GM19099 (cell line): ENCODE measurements around the gene LRPPRC.

Experiments
- POLR2A ChIP-seq: IDR thresholded peaks from 3 replicates; pipeline ENCODE4 v1.6.1; 2011; ENCODE audit warnings: low read depth; ENCODE audit not compliant: insufficient read length; ENCODE audit errors: extremely low read depth

LRPPRC gene

GRCh38 chr2:43851011-43851980 lies 144.5 kb downstream of the LRPPRC start:
- TF ChIP-seq POLR2A: no peak

GRCh38 chr2:43848214-43848613 lies 147.6 kb downstream of the LRPPRC start:
- TF ChIP-seq POLR2A: no peak

DNA sequence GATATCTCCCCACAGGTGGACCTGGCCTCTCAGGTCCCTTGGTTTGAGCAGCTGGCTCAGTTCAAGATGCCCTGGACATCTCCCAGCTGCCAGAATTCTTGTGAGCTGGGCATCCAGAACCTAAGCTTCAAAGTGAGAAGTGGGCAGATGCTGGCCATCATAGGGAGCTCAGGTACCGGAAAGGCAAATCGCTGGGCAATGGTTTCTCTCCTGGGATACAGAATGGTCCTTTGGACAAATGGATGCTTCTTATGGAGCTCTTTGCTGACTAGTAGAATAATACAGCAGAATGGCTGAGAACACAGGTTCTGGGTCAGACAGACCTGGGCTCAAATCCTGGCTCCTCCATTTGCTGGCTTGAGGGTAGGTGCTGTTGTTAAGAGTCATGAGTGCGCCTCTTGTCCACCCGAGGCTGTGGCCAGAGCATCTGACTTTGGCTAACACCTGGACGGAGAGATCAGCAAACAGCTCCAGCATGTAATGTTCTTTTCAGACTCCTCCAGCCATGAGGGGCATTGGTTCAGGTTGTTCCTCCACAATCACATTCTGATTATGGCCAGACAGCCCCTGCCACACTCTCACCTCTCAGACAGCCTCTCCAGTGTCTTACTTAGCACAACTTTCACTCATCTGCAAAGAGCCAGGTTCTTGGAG lies 149.5 kb downstream of the LRPPRC start:
- no peak for TF ChIP-seq POLR2A

- no peak for TF ChIP-seq POLR2A
Measured at GRCh38 chr2:43845181-43845580, 150.6 kb downstream of the LRPPRC start.

DNA sequence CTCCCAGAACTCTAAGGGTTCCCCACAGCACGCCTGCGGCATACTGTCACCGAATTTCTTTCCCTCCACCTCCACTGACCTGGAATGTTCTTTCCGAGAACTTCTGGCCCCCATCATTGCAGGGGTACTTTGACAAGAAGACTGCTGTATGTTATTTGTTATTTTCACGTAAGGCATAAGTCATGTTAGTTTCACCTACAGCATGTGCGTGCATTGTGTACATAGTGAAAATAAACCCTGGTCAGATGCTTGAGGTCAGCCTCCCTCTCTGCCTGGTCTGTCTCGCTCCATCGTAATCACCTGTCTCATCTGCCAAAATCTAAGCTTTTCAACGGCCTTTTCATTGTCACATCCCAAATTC lies 152.9 kb downstream of the LRPPRC start:
- TF ChIP-seq POLR2A: no peak

DNA sequence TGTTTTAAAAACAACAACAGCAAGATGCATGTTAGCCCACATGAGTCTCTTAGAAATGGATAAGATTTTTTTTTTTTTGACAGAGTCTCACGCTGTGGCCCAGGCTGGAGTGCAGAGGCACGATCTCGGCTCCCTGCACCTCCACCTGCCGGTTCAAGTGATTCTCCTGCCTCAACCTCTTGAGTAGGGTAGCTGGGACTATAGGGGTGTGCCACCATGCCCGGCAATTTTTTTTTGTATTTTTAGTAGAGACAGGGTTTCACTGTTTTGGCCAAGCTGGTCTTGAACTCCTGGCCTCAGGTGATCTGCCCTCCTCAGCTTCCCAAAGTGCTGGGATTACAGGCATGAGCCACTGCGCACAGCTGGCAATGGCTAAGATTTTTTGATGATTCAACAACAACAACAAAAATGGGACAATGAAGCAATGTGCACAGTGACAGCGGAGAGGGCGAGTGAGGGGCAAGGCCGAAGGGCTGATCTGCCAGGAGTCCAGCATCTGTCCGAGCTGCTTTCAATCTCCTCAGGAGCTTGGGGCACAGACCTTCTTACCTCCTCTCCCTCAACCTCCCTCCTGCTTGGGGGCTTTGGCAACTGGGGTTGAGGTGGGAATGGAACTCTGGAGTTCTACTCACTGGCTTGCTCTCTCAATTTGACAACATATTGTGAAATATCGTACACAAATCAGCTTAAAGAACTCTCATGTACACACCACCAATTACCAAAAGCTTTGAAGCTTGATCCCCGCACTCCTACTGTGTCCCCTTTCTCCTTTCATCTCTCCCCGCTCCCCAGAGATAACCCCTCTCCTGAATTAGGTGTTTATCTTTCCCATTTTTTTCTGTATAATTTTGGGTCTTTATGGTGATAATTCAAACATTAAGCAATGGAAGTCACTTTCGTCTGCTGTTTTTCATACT lies 153.6 kb downstream of the LRPPRC start:
- no peak for TF ChIP-seq POLR2A

- TF ChIP-seq POLR2A: no peak
Measured at GRCh38 chr2:43840965-43841364, 154.8 kb downstream of the LRPPRC start.

DNA sequence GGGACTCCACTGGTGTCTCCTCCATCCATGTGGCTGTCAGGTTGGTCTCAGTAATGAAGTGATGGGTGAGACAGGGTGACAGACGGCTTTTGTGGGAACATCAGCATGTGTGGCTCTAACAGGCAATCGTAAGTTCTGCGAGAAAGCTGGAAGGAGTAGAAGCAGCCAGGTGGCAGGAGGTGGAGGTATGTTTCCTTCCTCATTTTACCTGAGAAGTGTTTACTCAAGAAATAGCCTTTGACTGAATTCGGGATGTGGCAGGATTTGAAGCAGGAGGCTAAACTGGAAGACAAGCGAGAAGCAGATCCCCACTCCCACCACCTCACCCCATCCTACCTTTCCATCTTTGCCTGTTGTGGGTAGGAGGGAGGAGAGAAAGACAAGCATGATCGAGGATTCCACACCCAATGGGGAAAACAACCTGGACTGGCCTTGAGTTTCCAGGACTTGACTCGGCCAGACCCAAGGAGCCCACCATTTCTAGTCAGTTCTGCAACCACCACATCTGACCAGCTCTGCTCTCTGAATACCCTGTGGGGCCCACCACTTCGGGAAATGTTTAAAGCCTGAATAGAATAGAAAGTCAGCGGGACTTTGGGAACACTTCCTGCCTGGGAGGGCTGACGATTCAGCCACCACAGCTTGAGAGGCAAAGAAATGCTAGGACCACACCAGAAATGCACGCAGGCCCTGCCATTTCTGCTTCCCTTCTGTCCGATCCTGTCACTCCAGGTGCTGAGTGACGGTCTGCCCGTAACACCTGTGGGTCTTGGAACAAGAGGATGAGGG lies 155.8 kb downstream of the LRPPRC start:
- TF ChIP-seq POLR2A: no peak

GRCh38 chr2:43838560-43839267 lies 157.1 kb downstream of the LRPPRC start, which contains the start of the genes ABCG5 and ABCG8:
ABCG5 (minus strand) TSS chr2:43838839; CDS start chr2:43838679, 160 bp downstream.
ABCG8 (plus strand) TSS chr2:43838971; CDS start chr2:43839054, 83 bp downstream.
- no peak for TF ChIP-seq POLR2A

GRCh38 chr2:43837831-43838559 lies 157.8 kb downstream of the LRPPRC start:
- no peak for TF ChIP-seq POLR2A

GRCh38 chr2:43837033-43837432 lies 158.8 kb downstream of the LRPPRC start:
- TF ChIP-seq POLR2A: no peak
